ENCODE results near the gene C1orf122.

The C1orf122 gene

GRCh38 chr1:37828410-37829074 is 21.0 kb downstream of the C1orf122 start:
- no peaks in the 10 kb centered on the region for H3K4me1 ChIP-seq (ENCODE audit: control insufficient read depth, insufficient read depth, low read length)
- H3K9me3 ChIP-seq (ENCODE audit: control insufficient read depth, insufficient read depth, low read length) = no peaks in the 10 kb centered on the region
- H3K36me3 ChIP-seq (ENCODE audit: control insufficient read depth, insufficient read depth, low read length) = peaks cover 6% of the 10 kb centered on the region
- H3K4me3 ChIP-seq (ENCODE audit: low read depth, low read length) = no peak overlapping the region
- no peaks in the 10 kb centered on the region for H3K27me3 ChIP-seq (ENCODE audit: control insufficient read depth, insufficient read depth, low read length)
- H3K9ac ChIP-seq (ENCODE audit: low read depth, low read length) = no peak overlapping the region

- Histone ChIP-seq H3K9ac (ENCODE audit: low read depth, low read length) (no peak overlapping the region), H3K36me3 (ENCODE audit: control insufficient read depth, insufficient read depth, low read length) (peaks cover 8% of the 10 kb centered on the region), H3K9me3 (ENCODE audit: control insufficient read depth, insufficient read depth, low read length) (no peaks in the 10 kb centered on the region), H3K4me1 (ENCODE audit: control insufficient read depth, insufficient read depth, low read length) (no peaks in the 10 kb centered on the region), H3K4me3 (ENCODE audit: low read depth, low read length) (no peak overlapping the region), H3K27me3 (ENCODE audit: control insufficient read depth, insufficient read depth, low read length) (no peaks in the 10 kb centered on the region)
These were observed 23.5 kb downstream of the C1orf122 start for GRCh38 chr1:37831109-37831508.

GRCh38 chr1:37831809-37832208 is 24.2 kb downstream of the C1orf122 start:
- no peaks in the 10 kb centered on the region for H3K4me1 ChIP-seq (ENCODE audit: control insufficient read depth, insufficient read depth, low read length)
- H3K9me3 ChIP-seq (ENCODE audit: control insufficient read depth, insufficient read depth, low read length) = no peaks in the 10 kb centered on the region
- no peaks in the 10 kb centered on the region for H3K27me3 ChIP-seq (ENCODE audit: control insufficient read depth, insufficient read depth, low read length)
- no peak overlapping the region for H3K4me3 ChIP-seq (ENCODE audit: low read depth, low read length)
- H3K9ac ChIP-seq (ENCODE audit: low read depth, low read length) = no peak overlapping the region
- H3K36me3 ChIP-seq (ENCODE audit: control insufficient read depth, insufficient read depth, low read length) = peaks cover 8% of the 10 kb centered on the region

- Histone ChIP-seq H3K27me3 (ENCODE audit: control insufficient read depth, insufficient read depth, low read length) (no peaks in the 10 kb centered on the region), H3K4me3 (ENCODE audit: low read depth, low read length) (no peak overlapping the region), H3K4me1 (ENCODE audit: control insufficient read depth, insufficient read depth, low read length) (no peaks in the 10 kb centered on the region), H3K36me3 (ENCODE audit: control insufficient read depth, insufficient read depth, low read length) (peaks cover 11% of the 10 kb centered on the region), H3K9me3 (ENCODE audit: control insufficient read depth, insufficient read depth, low read length) (no peaks in the 10 kb centered on the region), H3K9ac (ENCODE audit: low read depth, low read length) (no peak overlapping the region)
These were observed 29.2 kb downstream of the C1orf122 start for GRCh38 chr1:37836788-37837187.

- H3K27me3 ChIP-seq (ENCODE audit: control insufficient read depth, insufficient read depth, low read length) = no peaks in the 10 kb centered on the region
- H3K4me3 ChIP-seq (ENCODE audit: low read depth, low read length) = no peak overlapping the region
- H3K4me1 ChIP-seq (ENCODE audit: control insufficient read depth, insufficient read depth, low read length) = no peaks in the 10 kb centered on the region
- peaks cover 12% of the 10 kb centered on the region for H3K36me3 ChIP-seq (ENCODE audit: control insufficient read depth, insufficient read depth, low read length)
- no peaks in the 10 kb centered on the region for H3K9me3 ChIP-seq (ENCODE audit: control insufficient read depth, insufficient read depth, low read length)
- no peak overlapping the region for H3K9ac ChIP-seq (ENCODE audit: low read depth, low read length)
These were observed 32.1 kb downstream of the C1orf122 start for GRCh38 chr1:37839676-37840075.

GRCh38 chr1:37840711-37841110 is 33.1 kb downstream of the C1orf122 start:
- no peak overlapping the region for H3K4me3 ChIP-seq (ENCODE audit: low read depth, low read length)
- no peak overlapping the region for H3K9ac ChIP-seq (ENCODE audit: low read depth, low read length)
- no peaks in the 10 kb centered on the region for H3K9me3 ChIP-seq (ENCODE audit: control insufficient read depth, insufficient read depth, low read length)
- no peaks in the 10 kb centered on the region for H3K27me3 ChIP-seq (ENCODE audit: control insufficient read depth, insufficient read depth, low read length)
- peaks cover 12% of the 10 kb centered on the region for H3K36me3 ChIP-seq (ENCODE audit: control insufficient read depth, insufficient read depth, low read length)
- no peaks in the 10 kb centered on the region for H3K4me1 ChIP-seq (ENCODE audit: control insufficient read depth, insufficient read depth, low read length)

GRCh38 chr1:37841652-37842051 is 34.1 kb downstream of the C1orf122 start:
- H3K9ac ChIP-seq (ENCODE audit: low read depth, low read length) = no peak overlapping the region
- no peaks in the 10 kb centered on the region for H3K9me3 ChIP-seq (ENCODE audit: control insufficient read depth, insufficient read depth, low read length)
- H3K4me1 ChIP-seq (ENCODE audit: control insufficient read depth, insufficient read depth, low read length) = no peaks in the 10 kb centered on the region
- no peaks in the 10 kb centered on the region for H3K27me3 ChIP-seq (ENCODE audit: control insufficient read depth, insufficient read depth, low read length)
- peaks cover 12% of the 10 kb centered on the region for H3K36me3 ChIP-seq (ENCODE audit: control insufficient read depth, insufficient read depth, low read length)
- no peak overlapping the region for H3K4me3 ChIP-seq (ENCODE audit: low read depth, low read length)

- H3K4me1 ChIP-seq (ENCODE audit: control insufficient read depth, insufficient read depth, low read length) = no peaks in the 10 kb centered on the region
- no peak overlapping the region for H3K9ac ChIP-seq (ENCODE audit: low read depth, low read length)
- H3K4me3 ChIP-seq (ENCODE audit: low read depth, low read length) = no peak overlapping the region
- H3K36me3 ChIP-seq (ENCODE audit: control insufficient read depth, insufficient read depth, low read length) = peaks cover 11% of the 10 kb centered on the region
- H3K27me3 ChIP-seq (ENCODE audit: control insufficient read depth, insufficient read depth, low read length) = no peaks in the 10 kb centered on the region
- H3K9me3 ChIP-seq (ENCODE audit: control insufficient read depth, insufficient read depth, low read length) = no peaks in the 10 kb centered on the region
These were observed 36.9 kb downstream of the C1orf122 start for GRCh38 chr1:37844536-37844935.

GRCh38 chr1:37845049-37845646 is 37.6 kb downstream of the C1orf122 start:
- no peak overlapping the region for H3K4me3 ChIP-seq (ENCODE audit: low read depth, low read length)

GRCh38 chr1:37845786-37846185 is 38.2 kb downstream of the C1orf122 start:
- Histone ChIP-seq H3K9ac (ENCODE audit: low read depth, low read length) (no peak overlapping the region), H3K4me3 (ENCODE audit: low read depth, low read length) (no peak overlapping the region), H3K27me3 (ENCODE audit: control insufficient read depth, insufficient read depth, low read length) (no peaks in the 10 kb centered on the region), H3K9me3 (ENCODE audit: control insufficient read depth, insufficient read depth, low read length) (no peaks in the 10 kb centered on the region), H3K4me1 (ENCODE audit: control insufficient read depth, insufficient read depth, low read length) (no peaks in the 10 kb centered on the region), H3K36me3 (ENCODE audit: control insufficient read depth, insufficient read depth, low read length) (peaks cover 8% of the 10 kb centered on the region)

More at GRCh38 chr1:37845049-37845646, 37.6 kb downstream of the C1orf122 start:
- Histone ChIP-seq H3K36me3 (ENCODE audit: control insufficient read depth, insufficient read depth, low read length) (peaks cover 8% of the 10 kb centered on the region), H3K27me3 (ENCODE audit: control insufficient read depth, insufficient read depth, low read length) (no peaks in the 10 kb centered on the region), H3K9me3 (ENCODE audit: control insufficient read depth, insufficient read depth, low read length) (no peaks in the 10 kb centered on the region), H3K9ac (ENCODE audit: low read depth, low read length) (no peak overlapping the region), H3K4me1 (ENCODE audit: control insufficient read depth, insufficient read depth, low read length) (no peaks in the 10 kb centered on the region)

- H3K9me3 ChIP-seq (ENCODE audit: control insufficient read depth, insufficient read depth, low read length) = no peaks in the 10 kb centered on the region
- no peak overlapping the region for H3K9ac ChIP-seq (ENCODE audit: low read depth, low read length)
- H3K36me3 ChIP-seq (ENCODE audit: control insufficient read depth, insufficient read depth, low read length) = peaks cover 4% of the 10 kb centered on the region
- H3K27me3 ChIP-seq (ENCODE audit: control insufficient read depth, insufficient read depth, low read length) = no peaks in the 10 kb centered on the region
- H3K4me3 ChIP-seq (ENCODE audit: low read depth, low read length) = no peak overlapping the region
- no peaks in the 10 kb centered on the region for H3K4me1 ChIP-seq (ENCODE audit: control insufficient read depth, insufficient read depth, low read length)
These were observed 39.2 kb downstream of the C1orf122 start for GRCh38 chr1:37846647-37847339.

GRCh38 chr1:37849480-37849879 is 41.9 kb downstream of the C1orf122 start:
- Histone ChIP-seq H3K4me3 (ENCODE audit: low read depth, low read length) (no peak overlapping the region), H3K36me3 (ENCODE audit: control insufficient read depth, insufficient read depth, low read length) (no peaks in the 10 kb centered on the region), H3K4me1 (ENCODE audit: control insufficient read depth, insufficient read depth, low read length) (no peaks in the 10 kb centered on the region), H3K27me3 (ENCODE audit: control insufficient read depth, insufficient read depth, low read length) (no peaks in the 10 kb centered on the region), H3K9ac (ENCODE audit: low read depth, low read length) (no peak overlapping the region), H3K9me3 (ENCODE audit: control insufficient read depth, insufficient read depth, low read length) (no peaks in the 10 kb centered on the region)

Measured in iPS-15b (cell line).